NK-92 treated with Interleukin-12 subunit alpha and Interleukin-12 subunit beta, amount 100 ng/mL, for 24 hours (cell line): ENCODE measurements around the gene KLHL1.

Source experiments
- DNase-seq: peaks from one replicate; lab custom pipeline; 2025; lab: John Stamatoyannopoulos, UW

KLHL1 gene

DNA sequence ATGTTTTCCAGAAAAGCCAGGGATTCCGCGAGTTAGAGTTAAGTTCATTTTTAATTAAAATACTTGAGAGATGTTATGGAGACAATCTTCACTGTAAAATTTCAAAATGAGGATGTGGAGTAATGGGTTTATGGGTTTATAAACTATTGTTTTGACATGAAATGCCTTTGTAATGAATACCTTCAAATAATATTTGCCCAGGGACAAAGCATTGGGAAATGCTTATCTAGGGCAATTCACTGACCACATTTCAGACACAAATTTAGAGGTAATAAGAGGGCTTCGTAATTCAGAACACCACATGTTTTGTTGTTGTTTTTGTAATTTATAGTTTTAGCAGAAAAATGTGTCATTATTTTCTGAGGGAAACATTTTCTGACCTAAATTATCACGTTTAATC is 241.7 kb downstream of the KLHL1 start:
- no peak for DNase-seq

DNA sequence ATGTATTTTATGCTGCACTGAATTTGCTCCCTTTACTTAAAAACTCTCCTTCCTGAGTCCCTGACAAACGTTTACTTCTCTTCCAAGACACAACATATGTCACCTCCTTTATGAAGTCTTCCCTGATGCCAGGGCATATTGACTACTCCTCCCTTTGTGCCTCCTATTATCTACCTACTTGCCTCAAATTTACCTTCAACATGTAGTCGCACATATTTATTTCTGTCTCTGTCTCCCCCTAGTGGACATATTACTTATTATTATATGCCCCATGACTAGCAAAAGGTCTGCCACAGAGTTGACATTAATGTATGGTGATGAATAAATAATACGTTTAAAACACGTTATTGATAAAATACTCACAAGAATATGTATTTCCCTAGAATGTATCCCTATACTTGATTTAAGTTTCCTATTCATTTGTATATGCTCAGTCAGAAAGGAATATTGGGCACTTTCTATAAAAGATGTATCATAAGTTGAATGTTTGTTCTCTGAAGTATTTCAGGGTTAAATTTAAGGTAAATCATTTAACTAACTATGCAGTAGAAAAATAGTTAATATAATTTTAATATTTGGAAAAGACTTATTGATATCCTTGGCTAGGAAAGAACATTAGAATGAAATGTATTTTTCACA is 250.9 kb downstream of the KLHL1 start:
- DNase-seq, result no peak

DNA sequence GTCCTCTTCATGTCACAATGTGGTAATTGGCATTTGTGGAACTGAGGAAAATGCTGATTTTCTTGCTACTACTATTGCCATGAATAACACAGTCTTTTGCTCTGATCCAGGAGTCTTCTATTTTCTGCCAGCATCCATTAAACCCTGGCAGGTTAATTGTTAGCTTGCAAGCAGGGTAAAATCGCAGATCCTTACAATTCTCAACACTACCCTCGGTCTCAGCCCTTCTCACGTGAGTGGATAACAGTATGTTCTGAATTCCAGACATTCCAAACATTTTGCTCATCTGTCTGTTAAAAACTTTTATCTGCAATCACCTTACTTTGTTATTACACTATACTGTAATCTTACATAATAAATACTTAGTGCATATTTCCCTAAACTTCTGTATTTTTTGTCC is 251.9 kb downstream of the KLHL1 start:
- DNase-seq, result no peak

DNA sequence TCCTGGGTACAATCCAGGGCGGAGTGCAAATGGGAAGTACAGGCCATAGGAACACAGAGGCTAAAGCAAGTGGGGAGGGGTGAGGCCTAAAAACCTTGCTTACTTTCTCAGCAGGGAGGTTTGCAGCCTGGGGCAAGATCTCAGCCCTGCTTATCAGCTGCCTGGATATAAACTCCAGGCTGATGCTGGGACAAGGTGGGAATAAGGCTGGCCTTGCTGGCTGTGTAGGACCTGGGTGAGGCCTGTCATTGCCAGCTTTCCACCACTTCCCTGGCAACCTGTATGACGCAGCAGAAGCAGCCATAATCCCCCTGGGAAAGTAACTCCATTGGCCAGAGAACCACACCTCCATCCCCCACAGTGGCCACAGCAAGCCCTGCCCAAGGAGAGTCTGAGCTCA is 279.7 kb downstream of the KLHL1 start:
- DNase-seq, result no peak

DNA sequence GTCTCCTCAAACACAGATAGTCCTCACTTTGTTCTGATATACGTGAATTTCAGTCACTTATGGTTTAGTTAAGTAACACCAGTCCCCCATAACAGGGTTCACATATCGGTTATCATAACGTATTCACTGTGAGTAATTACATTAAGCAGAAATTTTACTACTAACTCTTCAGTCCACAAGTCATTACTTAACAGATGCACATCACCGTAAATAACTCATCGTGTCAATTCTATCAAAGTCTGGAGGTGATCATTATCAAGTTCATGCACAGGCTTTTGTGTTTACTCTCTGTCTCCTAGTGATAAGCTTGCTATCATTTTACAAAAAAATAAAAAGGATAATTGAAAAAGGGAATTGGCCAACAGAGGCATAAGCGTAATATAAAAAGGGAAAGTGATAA is 288.1 kb downstream of the KLHL1 start:
- DNase-seq, result no peak

DNA sequence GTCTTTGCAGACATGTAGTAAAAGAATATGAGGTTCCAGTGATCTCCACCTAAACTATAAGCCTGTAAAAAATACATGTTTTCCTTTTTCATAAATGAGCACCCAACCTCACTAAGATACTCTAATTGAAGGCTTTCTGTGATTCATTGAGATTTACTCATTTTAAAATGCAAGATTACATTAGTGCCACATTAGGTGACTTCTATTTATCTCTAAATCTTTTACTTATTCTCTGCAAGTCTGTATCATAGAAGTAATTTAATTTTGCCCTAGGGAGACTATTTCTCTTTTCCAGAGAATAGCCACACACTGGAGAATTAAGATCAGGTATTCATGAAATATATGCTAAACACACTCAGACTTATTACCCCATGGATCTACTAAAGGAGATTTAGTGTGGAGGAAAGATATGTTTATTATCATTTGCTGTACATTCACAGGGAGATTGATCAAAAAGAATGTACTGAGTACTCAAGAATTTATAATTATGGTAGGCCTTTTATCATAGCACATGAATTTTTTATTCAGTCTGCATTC is 290.9 kb downstream of the KLHL1 start:
- no peak for DNase-seq

DNA sequence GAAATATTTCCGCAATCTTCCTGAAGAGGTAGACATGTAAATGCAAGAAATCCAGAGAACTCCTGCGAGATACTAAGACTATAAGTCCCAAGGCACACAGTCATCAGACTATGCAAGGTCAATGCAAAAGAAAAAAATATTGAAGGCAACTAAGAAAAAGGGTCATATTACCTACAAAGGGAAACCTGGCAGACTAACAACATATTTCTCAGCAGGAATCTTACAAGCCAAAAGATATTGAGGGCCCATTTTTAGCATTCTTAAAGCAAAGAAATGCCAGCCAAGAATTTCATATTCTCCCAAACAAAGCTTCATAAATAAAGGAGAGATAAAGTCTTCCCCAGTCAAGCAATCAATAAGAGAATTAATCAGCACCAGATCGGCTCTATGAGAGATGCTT is 299.1 kb downstream of the KLHL1 start:
- no peak for DNase-seq

DNA sequence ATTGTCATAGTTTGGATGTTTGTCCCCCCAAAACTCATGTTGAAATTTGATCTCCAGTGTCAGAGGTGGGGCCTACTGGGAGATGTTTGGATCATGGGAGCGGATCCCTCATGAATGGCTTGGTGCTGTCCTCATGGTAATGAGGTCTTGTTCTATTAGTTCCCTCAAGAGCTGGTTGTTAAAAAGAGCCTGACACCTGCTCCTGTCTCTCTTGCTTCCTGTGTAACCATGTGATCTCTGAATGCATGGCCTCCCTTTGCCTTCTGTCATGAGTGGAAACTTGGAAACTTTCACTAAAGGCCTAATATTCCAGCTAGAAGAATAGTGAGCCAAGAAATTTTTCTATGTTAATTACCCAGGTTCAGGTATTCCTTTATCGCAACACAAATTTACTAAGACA is 312.0 kb downstream of the KLHL1 start:
- no peak for DNase-seq

DNA sequence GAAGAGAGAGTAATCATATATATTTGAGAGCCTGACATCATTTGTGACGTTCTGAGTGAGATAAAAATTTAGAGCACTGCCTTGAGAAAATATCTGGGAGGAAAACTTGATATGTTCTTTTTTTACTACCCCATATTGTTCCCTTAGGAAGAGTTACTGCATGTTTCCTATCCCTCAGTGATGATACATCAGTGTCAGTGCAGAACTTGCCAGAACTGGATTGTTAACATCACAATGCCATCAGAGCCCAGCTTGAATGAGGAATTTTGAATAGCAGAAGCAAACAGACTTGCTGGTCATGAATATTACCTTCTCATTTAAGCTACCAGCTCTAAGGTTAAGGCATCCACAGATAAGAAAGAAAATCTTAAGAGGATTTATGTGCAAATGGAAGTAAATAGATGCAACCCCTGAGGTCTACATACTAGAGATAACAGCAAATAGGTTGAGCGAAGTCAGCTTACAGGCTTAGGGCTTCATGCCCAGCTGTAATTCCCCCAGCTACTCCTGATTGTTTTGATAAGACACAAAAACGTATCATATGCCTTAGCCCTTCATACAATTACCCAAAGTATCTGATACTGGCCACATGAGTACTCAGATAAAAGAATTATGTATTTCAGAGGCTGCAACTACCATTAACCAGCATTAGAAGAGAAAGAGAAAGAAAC is 314.3 kb downstream of the KLHL1 start:
- DNase-seq, result no peak

DNA sequence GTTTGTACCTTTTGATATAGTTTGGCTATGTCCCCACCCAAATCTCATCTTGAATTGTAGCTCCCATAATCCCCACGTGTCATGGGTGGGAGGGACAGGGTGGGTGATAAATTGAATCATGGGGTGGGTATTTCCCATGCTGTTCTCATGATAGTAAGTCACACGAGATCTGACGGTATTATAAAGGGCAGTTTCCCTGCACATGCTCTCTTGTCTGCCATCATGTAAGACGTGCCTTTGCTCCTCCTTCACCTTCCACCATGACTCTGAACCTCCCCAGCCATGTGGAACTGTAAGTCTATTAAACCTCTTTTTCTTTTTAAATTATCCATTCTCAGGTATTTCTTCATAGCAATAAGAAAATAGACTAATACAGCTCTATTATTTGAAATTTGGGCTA is 331.3 kb downstream of the KLHL1 start:
- no peak for DNase-seq

DNA sequence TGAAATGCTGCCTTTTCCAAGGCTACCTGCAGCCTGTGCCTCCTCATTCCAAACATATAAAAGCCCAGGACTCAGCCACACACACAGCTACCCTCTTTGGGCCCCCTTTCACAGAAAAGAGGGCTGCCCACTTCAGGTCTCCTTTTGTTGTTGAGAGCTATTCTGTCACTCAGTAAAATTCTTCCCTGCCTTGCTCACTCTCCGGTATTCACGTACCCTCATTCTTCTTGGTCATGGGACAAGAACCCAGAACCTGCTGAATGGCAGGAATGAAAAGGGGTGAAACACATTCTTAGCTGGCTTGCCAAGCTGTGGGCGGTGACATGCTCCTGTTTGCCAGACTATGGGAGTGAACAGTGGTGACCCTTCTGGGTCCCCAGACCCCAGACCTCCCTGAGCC is 338.6 kb downstream of the KLHL1 start:
- DNase-seq, result no peak

DNA sequence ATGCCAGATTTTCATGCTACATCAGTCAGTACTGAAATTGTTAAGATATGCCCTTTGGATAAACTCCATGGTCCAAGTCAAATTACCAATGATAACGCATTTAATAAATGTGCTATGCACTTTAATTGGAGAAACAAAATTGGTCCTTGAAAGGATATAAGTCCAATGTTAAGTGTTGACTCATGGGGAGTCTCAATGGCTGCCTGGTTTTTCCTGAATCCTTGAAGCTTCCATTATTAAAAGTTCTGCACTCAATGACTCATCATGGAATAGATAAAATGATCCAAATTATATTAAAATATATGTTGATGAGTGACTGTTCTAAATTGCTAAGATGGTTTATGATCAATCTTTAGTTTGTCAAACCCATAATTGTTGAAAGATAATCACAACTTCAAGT is 346.7 kb downstream of the KLHL1 start:
- no peak for DNase-seq

DNA sequence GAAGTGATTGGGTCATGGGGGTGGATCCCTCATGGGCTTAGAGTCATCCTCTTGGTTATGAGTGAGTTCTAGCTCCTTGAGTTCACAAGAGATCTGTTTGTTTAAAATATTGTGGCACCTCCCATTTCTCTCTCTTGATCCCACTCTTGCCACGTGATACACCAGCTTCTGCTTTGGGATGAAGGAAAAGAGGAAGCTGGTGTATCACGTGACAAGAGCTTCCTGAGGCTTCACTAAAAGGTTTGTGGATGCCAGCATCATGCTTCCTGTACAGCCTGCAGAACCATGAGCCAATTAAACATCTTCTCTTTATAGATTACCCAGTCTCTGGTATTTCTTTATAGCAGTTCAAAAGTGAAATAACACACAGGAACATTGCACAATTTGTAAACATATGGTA is 353.2 kb downstream of the KLHL1 start:
- DNase-seq, result no peak

DNA sequence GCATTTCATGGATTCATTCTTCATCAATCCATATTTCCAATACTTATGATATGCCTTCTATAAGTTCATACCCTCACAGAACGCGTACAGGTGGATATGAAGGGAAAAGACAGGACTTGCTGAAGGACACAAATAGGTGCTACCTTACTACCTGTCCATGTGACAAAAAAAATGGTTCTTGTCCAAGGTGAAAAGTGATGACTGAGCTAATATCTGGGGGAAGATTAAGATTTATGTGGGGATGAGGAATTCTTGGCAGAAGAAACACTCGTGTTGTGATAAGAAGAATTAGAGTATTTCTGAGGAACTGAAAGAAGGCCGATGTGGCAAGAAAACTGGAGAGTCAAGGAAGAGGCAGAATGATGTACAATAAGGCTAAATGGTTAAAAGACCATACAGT is 357.0 kb downstream of the KLHL1 start:
- DNase-seq, result no peak

DNA sequence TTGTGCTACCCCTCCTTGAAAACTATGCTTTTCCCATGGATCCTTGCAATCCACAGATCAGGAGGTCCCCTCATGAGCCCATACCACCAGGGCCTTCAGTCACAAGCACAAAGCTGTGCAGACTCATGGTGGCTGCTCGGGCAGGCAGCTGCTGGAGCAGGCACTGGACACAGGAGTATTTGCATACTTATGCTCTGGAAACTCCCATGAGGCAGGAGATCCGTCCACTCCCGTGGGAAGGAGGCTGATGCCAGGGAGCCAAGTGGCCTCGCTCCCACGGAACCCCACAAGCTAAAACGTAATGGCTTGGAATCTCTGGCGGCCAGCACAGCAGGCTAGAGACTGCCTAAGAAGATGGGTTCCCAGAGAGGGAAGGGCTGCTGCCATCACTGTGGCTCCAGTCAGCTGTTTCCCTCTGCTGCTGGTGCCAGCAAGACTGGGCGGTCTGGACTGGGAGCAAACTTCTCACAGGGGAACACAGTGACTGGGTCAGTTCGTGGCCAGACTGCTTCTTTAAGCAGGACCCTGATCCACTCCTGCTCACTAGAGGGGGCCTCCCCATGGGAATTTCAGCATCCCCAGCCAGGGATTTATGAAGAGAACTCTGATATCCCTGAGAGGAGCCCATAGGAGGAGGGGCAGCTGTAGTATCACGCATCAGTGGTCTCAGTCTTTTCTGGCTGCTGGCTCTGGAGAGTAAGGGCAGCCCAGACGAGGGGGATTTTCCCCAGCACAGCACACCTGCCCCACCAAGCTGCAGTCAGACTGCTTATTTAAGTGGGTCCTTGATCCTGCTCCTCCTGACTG is 370.9 kb downstream of the KLHL1 start:
- DNase-seq, result no peak

DNA sequence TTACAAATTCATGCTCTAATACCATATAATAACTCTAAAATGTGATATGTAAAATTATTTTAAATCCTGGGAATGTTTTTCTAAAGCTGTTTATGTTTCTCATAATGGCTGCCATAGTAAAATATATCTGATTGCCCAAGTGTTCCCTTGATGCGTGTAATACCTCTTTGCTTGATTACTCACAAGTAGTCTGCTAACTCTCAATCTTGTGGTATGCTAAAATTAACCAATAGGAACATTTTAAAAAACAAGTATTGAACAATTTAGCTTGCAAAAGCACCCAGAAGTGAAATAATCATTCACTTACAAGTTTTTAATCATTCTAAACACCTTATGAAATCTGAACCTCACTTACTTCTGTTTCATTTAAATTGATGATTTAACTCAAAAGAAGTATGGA is 386.6 kb downstream of the KLHL1 start:
- no peak for DNase-seq

DNA sequence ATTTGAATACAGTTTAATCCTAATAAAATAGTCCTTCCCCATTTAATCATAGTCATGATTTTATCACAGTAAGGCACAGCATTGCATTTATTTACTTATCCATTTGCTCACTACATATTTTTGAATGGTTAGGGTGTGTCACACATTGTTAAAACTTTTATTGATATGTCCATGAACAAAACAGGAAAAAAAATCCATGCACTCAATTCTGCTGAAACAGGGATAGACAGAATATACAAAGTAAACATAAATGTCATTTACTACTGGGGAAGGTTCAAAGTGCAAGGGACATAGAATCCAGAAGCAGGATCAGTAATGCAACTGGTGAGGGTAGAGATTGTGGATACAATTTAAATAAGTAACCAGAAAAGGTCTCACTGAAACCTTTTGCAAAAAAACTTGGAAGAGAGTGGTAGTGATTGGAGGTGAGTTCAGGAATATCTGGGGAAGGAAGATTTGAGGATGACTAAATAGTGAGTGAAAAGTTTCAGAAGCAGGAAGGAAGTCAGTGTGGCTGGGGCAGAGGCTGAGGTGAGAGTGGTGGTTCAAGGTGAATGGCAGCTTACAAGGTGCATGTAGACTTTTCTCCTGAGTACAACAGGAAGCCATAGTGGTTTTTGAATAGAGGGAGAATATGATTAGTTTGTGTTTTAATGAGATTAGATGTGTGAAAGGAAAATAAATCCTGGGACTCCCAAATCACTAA is 387.8 kb downstream of the KLHL1 start:
- DNase-seq, result no peak

DNA sequence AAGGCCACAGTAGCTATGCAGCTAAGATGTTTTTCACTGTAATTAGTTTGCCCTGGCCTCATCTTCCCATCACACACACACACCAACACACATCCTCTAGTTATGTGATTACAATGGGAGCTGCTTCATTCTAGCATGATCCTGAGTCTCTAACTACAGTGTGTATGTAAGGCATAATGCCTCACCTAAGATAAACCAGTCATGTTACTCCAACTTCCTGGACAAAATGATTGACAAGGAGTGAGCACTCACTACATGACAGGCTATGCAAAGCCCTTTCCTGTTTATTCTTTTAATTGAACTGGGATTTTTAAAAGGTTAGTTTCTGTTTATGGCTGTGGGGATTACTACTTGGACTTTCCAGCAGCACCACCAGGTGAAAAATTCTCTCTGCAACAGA is 401.4 kb downstream of the KLHL1 start:
- DNase-seq, result no peak

DNA sequence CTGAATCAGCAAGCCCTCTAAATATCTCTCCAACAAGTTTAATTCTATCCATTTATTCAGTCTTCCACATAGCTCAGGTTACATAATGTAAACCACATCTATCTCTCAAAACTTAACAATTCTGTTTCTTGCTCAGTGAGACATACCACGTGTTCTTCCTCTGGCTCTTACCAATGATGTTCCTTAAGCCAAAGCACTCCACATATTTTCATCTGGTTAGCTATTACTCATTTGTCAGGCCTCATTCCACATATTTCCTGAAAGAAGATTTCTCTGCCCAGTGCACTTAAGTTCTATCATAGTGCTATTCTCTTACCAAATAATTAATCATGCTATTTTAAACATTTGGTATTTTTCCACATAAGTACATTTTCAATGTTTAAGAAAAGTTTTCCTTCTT is 403.9 kb downstream of the KLHL1 start:
- DNase-seq, result no peak

DNA sequence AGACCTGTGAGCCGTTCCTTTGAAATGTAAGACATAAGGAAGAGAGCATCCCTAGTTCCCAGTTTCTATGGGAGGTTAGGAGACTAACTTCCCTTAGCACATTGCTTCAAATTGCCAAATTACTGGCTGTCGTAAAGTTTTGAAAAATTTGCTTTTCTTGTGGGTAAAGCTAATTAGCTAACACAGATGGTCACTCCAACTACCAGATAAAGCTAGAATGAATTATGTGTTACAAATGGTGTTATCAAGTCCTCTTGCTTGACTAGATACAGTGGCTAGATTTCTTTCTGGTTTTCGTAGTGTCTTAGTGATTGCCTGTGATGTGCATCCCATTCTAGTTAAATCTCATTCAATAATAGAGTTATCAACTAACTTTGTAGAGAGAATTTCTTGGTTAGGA is 417.3 kb downstream of the KLHL1 start:
- DNase-seq, result no peak

DNA sequence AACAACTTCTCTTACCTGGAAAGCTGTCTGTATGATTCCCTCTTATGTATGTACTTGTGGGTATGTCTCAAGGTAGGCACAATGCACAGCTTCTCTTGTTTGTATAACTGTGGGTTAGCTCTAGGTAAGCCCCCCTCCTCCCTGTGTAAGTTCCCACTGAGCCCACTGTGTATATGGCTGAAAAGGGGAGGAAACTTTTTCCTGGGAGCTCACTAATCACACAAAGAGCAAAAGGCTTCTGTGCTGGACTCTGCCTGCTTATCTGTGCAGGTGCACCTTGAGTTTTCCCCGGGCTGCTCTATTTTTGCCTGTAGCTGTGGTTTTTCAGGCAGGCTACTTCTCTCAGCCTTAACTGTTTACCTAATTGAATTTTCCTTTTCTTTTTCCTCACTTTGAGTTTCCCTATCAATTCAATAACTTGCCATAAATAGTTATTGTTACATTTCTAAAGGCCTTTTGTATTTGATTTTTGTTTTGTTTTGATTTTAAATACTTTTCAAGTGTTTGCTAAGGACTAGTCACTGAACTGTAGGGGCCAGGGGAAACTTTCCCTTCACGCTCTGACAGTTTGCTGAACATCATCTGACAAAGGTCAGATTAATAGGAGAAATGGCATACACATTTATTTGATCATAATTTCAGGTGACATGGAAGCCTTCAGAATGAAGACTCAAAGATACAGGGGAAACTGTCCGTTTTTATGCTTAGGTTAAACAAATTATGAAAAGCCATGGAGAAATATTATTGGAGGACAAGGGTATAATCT is 424.1 kb downstream of the KLHL1 start:
- no peak for DNase-seq

DNA sequence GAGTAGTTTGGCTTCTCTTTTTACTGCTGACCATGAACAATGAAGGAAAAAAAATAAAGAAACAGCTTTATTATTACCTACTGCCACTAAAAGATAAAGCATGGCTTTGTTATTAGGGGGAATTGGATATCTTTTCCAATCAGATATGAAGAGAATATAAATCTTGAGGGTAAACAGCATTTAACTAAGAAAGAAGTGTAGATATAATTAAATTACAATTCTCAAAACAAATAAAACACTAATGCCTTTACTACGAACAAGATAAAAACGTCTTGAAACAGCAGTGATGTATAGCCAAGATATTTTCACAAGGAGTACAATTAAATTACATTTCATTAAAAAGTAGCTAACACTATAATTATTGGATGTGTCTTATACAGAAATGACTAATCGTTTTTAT is 426.5 kb downstream of the KLHL1 start:
- no peak for DNase-seq
